SK-N-SH (cell line): ENCODE results near the gene MSL3. TPM values are rescaled to one million over a fixed set of nuclear protein-coding genes. Genes with fewer than 3 reads are reported as not detected.

Experiments used
- CTCF ChIA-PET: fragments of 300-600, 350-600 bp; formaldehyde crosslinking; extraction: SDS; loops from one replicate; lab custom pipeline; 2021; lab: Yijun Ruan, JAX
- POLR2A ChIA-PET: fragments of 350-600 bp; sonication (Branson Sonifier 250); formaldehyde crosslinking; extraction: SDS; loops from one replicate; lab custom pipeline; 2020; ENCODE audit warnings: antibody characterized with exemption, inconsistent platforms; lab: Yijun Ruan, JAX
- DNase-seq: peaks from one replicate; pipeline ENCODE4 v3.0.0; 2012
- H2AFZ ChIP-seq: fragments of 200-600 bp; sonication (generic); 2 replicates; pipeline ENCODE4 v1.8.1; 2016; ENCODE audit warnings: antibody characterized with exemption, mild to moderate bottlenecking, low read depth
- H3F3A ChIP-seq: fragments of 200-600 bp; sonication (generic); replicated peaks from 2 replicates; pipeline ENCODE3; 2016; ENCODE audit warnings: antibody characterized with exemption, mild to moderate bottlenecking; ENCODE audit not compliant: insufficient read depth
- H3K27ac ChIP-seq, 2 experiments: fragments of 200-500 bp in 1 of 2; fragments of 200-600 bp in 1 of 2; sonication (Bioruptor generic) in 1 of 2; sonication (generic), shearing (Covaris generic) in 1 of 2; 2 replicates each; pipeline versions ENCODE4 v1.5.1 to v1.6.1; 2014 to 2016; ENCODE audit warnings: low read depth in 2 of 2, inconsistent platforms in 1 of 2, low read length in 1 of 2, mild to moderate bottlenecking in 1 of 2, mixed read lengths in 1 of 2
- H3K27me3 ChIP-seq: fragments of 200-600 bp; sonication (generic), shearing (Covaris generic); 2 replicates; pipeline ENCODE4 v1.6.1; 2016; ENCODE audit warnings: mixed run types; ENCODE audit not compliant: insufficient read depth
- H3K36me3 ChIP-seq, 2 experiments: fragments of 200-500 bp in 1 of 2; fragments of 200-600 bp in 1 of 2; sonication (Bioruptor generic) in 1 of 2; sonication (generic) in 1 of 2; replicated peaks in 1 of 2; 2 replicates each; pipeline versions ENCODE3 to v1.5.1; 2014 to 2016; ENCODE audit warnings: low read length in 1 of 2, mild to moderate bottlenecking in 1 of 2; ENCODE audit not compliant: insufficient read depth in 2 of 2, control insufficient read depth in 1 of 2
- H3K4me1 ChIP-seq, 2 experiments: fragments of 200-500 bp in 1 of 2; fragments of 200-600 bp in 1 of 2; sonication (Bioruptor generic) in 1 of 2; sonication (generic), shearing (Covaris generic) in 1 of 2; 2 replicates each; pipeline versions ENCODE4 v1.5.1 to v1.6.1; 2014 to 2016; ENCODE audit warnings: low read depth in 1 of 2, low read length in 1 of 2, mixed run types in 1 of 2; ENCODE audit not compliant: insufficient read depth in 2 of 2, control insufficient read depth in 1 of 2
- H3K4me2 ChIP-seq: fragments of 200-600 bp; sonication (generic), shearing (Covaris generic); 2 replicates; pipeline ENCODE4 v1.6.1; 2017; ENCODE audit warnings: mixed run types
- H3K4me3 ChIP-seq, 2 experiments: fragments of 200-500 bp in 1 of 2; fragments of 200-600 bp in 1 of 2; sonication (Bioruptor generic) in 1 of 2; sonication (generic), shearing (Covaris generic) in 1 of 2; 2 replicates each; pipeline versions ENCODE4 v1.5.1 to v1.8.1; 2014 to 2016; ENCODE audit warnings: low read depth in 2 of 2, inconsistent platforms in 1 of 2, low read length in 1 of 2, mild to moderate bottlenecking in 1 of 2, mixed read lengths in 1 of 2, moderate library complexity in 1 of 2
- H3K79me2 ChIP-seq: fragments of 200-600 bp; sonication (generic); 2 replicates; pipeline ENCODE4 v1.8.1; 2017; ENCODE audit warnings: mild to moderate bottlenecking; ENCODE audit not compliant: insufficient read depth
- H3K9ac ChIP-seq: fragments of 200-600 bp; sonication (generic); 2 replicates; pipeline ENCODE4 v1.6.1; 2017; ENCODE audit warnings: mixed run types
- H3K9me2 ChIP-seq: fragments of 200-600 bp; sonication (generic); 2 replicates; pipeline ENCODE4 v1.6.1; 2017; ENCODE audit warnings: mixed run types
- H3K9me3 ChIP-seq: fragments of 200-600 bp; sonication (generic); 2 replicates; pipeline ENCODE4 v1.6.1; 2017; ENCODE audit warnings: mixed run types, mild to moderate bottlenecking, moderate library complexity
- H4K20me1 ChIP-seq: fragments of 200-600 bp; sonication (generic); 2 replicates; pipeline ENCODE4 v1.6.1; 2017; ENCODE audit warnings: mild to moderate bottlenecking, mixed run types; ENCODE audit not compliant: insufficient read depth
- CHD2 ChIP-seq: fragments of 150-350 bp; IDR thresholded peaks from 2 replicates; pipeline ENCODE4 v1.6.1; 2018; ENCODE audit warnings: low read length; ENCODE audit not compliant: partially characterized antibody
- CTCF ChIP-seq: fragments of 200-600 bp; sonication (generic); IDR thresholded peaks from 2 replicates; pipeline ENCODE4 v1.6.1; 2017; ENCODE audit warnings: antibody characterized with exemption, mild to moderate bottlenecking, moderate library complexity
- EZH2phosphoT487 ChIP-seq: fragments of 200-600 bp; sonication (generic); IDR thresholded peaks from 2 replicates; pipeline ENCODE4 v1.6.1; 2017; ENCODE audit warnings: low read depth, mixed run types, mild to moderate bottlenecking, antibody characterized with exemption, moderate library complexity, borderline replicate concordance
- FOXM1 ChIP-seq: IDR thresholded peaks from 2 replicates; pipeline ENCODE4 v1.4.0; 2012; ENCODE audit warnings: low read depth, mild to moderate bottlenecking
- GABPA ChIP-seq: IDR thresholded peaks from 2 replicates; pipeline ENCODE4 v1.4.0; 2012; ENCODE audit warnings: low read depth, mild to moderate bottlenecking
- JUND ChIP-seq: IDR thresholded peaks from 2 replicates; pipeline ENCODE4 v1.4.0; 2012
- MEF2A ChIP-seq: IDR thresholded peaks from 2 replicates; pipeline ENCODE4 v1.4.0; 2012; ENCODE audit warnings: low read depth, borderline replicate concordance
- MXI1 ChIP-seq: IDR thresholded peaks from 2 replicates; pipeline ENCODE4 v1.6.1; 2012; ENCODE audit warnings: mild to moderate bottlenecking, low read depth, low read length, improper control_type of control experiment
- NRF1 ChIP-seq: IDR thresholded peaks from 2 replicates; pipeline ENCODE4 v1.6.1; 2012; ENCODE audit warnings: low read depth, mild to moderate bottlenecking, low read length
- RAD21 ChIP-seq: IDR thresholded peaks from 2 replicates; pipeline ENCODE4 v1.6.1; 2012; ENCODE audit warnings: mild to moderate bottlenecking, low read length
- RCOR1 ChIP-seq: fragments of 150-350 bp; IDR thresholded peaks from 2 replicates; pipeline ENCODE4 v1.6.1; 2017; ENCODE audit warnings: antibody characterized with exemption, low read length
- RFX5 ChIP-seq: IDR thresholded peaks from 2 replicates; pipeline ENCODE4 v1.6.1; 2012; ENCODE audit warnings: mild to moderate bottlenecking, improper control_type of control experiment, low read length
- RXRA ChIP-seq: IDR thresholded peaks from 2 replicates; pipeline ENCODE4 v1.4.0; 2012; ENCODE audit warnings: low read depth, mild to moderate bottlenecking, borderline replicate concordance
- SIN3A ChIP-seq: IDR thresholded peaks from 2 replicates; pipeline ENCODE4 v1.6.1; 2012; ENCODE audit warnings: low read depth, mild to moderate bottlenecking, low read length, moderate library complexity, borderline replicate concordance
- TAF1 ChIP-seq: IDR thresholded peaks from 2 replicates; pipeline ENCODE4 v1.6.1; 2012; ENCODE audit warnings: low read depth, mild to moderate bottlenecking, low read length, moderate library complexity, borderline replicate concordance
- TCF12 ChIP-seq: IDR thresholded peaks from 2 replicates; pipeline ENCODE4 v1.4.0; 2012
- TEAD4 ChIP-seq: IDR thresholded peaks from 2 replicates; pipeline ENCODE4 v1.4.0; 2012; ENCODE audit warnings: mild to moderate bottlenecking, borderline replicate concordance; ENCODE audit not compliant: insufficient read depth
- USF1 ChIP-seq: IDR thresholded peaks from 2 replicates; pipeline ENCODE4 v1.4.0; 2012; ENCODE audit warnings: low read depth, borderline replicate concordance
- YY1 ChIP-seq: IDR thresholded peaks from 2 replicates; pipeline ENCODE4 v1.4.0; 2012; ENCODE audit warnings: low read depth, mild to moderate bottlenecking
- ZBTB33 ChIP-seq: IDR thresholded peaks from 2 replicates; pipeline ENCODE4 v1.4.0; 2012; ENCODE audit warnings: low read depth, borderline replicate concordance
- WGBS: methylation state at CpG from one replicate; pipeline ENCODE4 v1.1.6; 2017; ENCODE audit warnings: low lambda C conversion rate; 5-methylcytosine and 5-hydroxymethylcytosine counted together
- polyA plus RNA-seq, 3 experiments: library from polyadenylated mRNA; depleted of rRNA; stranded (reverse); fragments of >200 nt; gene quantifications; 2 replicates each; pipeline ENCODE4 v1.2.3, GENCODE V29; 2012

Gene MSL3
- polyA plus RNA-seq, 1 of the 3 experiments (the other 2 are of a cell fraction): 21.8 TPM

GRCh38 chrX:11759461-11760311, 1.6 kb downstream of the MSL3 start (continued):
- TF ChIP-seq RCOR1: no peak
- TF ChIP-seq MXI1: no peak
- no peak for TF ChIP-seq YY1
- peak; percentile 9 for TF ChIP-seq CHD2
- no peak for TF ChIP-seq RFX5
- no peak for TF ChIP-seq JUND
- no peak for TF ChIP-seq EZH2phosphoT487
- no peak for TF ChIP-seq TEAD4
- TF ChIP-seq RXRA: no peak
- TF ChIP-seq, all 33 proteins: peak for 5

GRCh38 chrX:11760958-11761357, 2.9 kb downstream of the MSL3 start:
- POLR2A ChIA-PET: interaction anchor here (0.5 kb wide), 1 partner anchor 18 kb away, joined by 3 read pairs; no protein-coding TSS in a partner anchor
- H3K4me3 ChIP-seq: peak overlapping the region in 1 of 2 experiments; percentile 80; a peak in 2 of 4 replicates
- no peaks in the 10 kb centered on the region for H4K20me1 ChIP-seq
- no peak overlapping the region for H3K27ac ChIP-seq
- H3K9me2 ChIP-seq: no peaks in the 10 kb centered on the region
- H3K27me3 ChIP-seq: no peaks in the 10 kb centered on the region
- H3K4me2 ChIP-seq: peak overlapping the region; percentile 68; the same call in 1 of the 2 replicates
- peaks cover 42 to 54% of the 10 kb centered on the region in 2 experiments for H3K36me3 ChIP-seq
- H3F3A ChIP-seq: peaks cover 12% of the 10 kb centered on the region
- CTCF ChIA-PET: interaction anchor here (1.0 kb wide), 1 partner anchor 11 kb away, joined by 4 read pairs; no protein-coding TSS in a partner anchor
- DNase-seq: no peak
- no peaks in the 10 kb centered on the region for H3K9me3 ChIP-seq
- TF ChIP-seq GABPA: no peak
- WGBS: 54% methylated on average over 3 of the region's 3 CpGs
- no peak overlapping the region for H2AFZ ChIP-seq
- peaks cover 15% of the 10 kb centered on the region for H3K79me2 ChIP-seq
- H3K9ac ChIP-seq: no peak overlapping the region
- H3K4me1 ChIP-seq: peaks cover 0 to 5% of the 10 kb centered on the region in 2 experiments; a peak in 3 of 4 replicates

- POLR2A ChIA-PET: no interaction called here
- Histone ChIP-seq H2AFZ (no peak overlapping the region), H3K79me2 (peaks cover 15% of the 10 kb centered on the region), H3K9me3 (no peaks in the 10 kb centered on the region), H4K20me1 (no peaks in the 10 kb centered on the region), H3K9me2 (no peaks in the 10 kb centered on the region), H3K27me3 (no peaks in the 10 kb centered on the region), H3K36me3 (peaks cover 56 to 73% of the 10 kb centered on the region in 2 experiments), H3F3A (peaks cover 17% of the 10 kb centered on the region), H3K4me3 (no peak overlapping the region), H3K4me1 (peaks cover 0 to 5% of the 10 kb centered on the region in 2 experiments; a peak in 2 of 4 replicates), H3K9ac (no peak overlapping the region), H3K4me2 (no peak overlapping the region), H3K27ac (no peak overlapping the region)
- WGBS: 80% methylated on average over 8 of the region's 8 CpGs
- DNase-seq: no peak
- CTCF ChIA-PET: no interaction called here
- TF ChIP-seq NRF1: no peak
- TF ChIP-seq ZBTB33: no peak
- no peak for TF ChIP-seq CTCF
- no peak for TF ChIP-seq CHD2
- TF ChIP-seq FOXM1: no peak
- no peak for TF ChIP-seq YY1
- TF ChIP-seq USF1: no peak
- TF ChIP-seq TEAD4: no peak
- TF ChIP-seq RAD21: no peak
- TF ChIP-seq TAF1: no peak
- TF ChIP-seq MEF2A: no peak
- TF ChIP-seq SIN3A: no peak
- TF ChIP-seq TCF12: no peak
- no peak for TF ChIP-seq JUND
- no peak for TF ChIP-seq RCOR1
Measured at GRCh38 chrX:11764602-11765067, 6.6 kb downstream of the MSL3 start.
